ENCODE measurements around the gene PRDX5. TPM values are rescaled to one million over a fixed set of nuclear protein-coding genes. Genes with fewer than 3 reads are reported as not detected.

Gene PRDX5
- total and polyA plus RNA-seq, 2 donors (not counting 1 experiment from before 2014, with no cell fraction given), result 50.4 to 95.5 TPM

DNA sequence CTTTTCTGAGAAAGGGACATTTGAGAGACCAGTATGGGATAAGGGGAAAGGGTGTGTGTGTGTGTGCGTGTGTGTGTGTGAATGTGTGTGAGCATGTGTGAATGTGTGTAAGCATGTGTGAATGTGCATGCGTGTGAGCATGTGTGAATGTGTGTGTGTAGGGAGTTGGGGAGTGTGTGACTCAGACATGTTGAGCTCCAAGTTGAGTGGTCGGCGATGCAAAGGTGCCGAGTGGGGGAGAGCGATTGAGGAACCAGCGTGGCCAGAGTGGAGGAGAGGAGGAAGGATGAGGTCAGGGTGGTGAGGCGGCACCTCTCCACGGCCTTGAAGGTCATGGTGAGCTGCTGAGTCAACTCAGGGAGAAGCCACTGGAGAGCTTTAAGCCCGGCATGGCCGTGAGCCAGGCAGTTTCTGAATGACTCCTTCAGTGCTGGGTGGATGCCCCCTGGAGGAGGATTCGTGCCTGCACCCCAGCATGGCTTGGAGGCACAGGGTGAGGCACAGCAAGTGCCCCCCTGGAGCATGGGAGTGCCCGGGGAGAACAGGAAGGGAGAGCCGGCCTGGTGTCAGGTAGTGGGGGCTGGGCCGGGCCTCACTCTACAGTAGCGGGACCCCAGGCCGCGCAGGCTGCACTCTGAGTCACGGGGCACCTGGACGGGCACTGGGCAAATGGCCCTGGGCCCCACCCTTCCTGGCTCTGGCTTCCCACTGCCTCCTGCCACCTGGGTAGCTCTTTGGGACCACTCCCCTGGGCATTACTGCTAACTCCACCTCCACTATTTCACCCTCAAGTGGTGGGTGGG lies 13.8 kb downstream of the PRDX5 start:
- peak; percentile 69 for DNase-seq
- H3K79me2 ChIP-seq (ENCODE audit: control insufficient read depth, insufficient read depth, low read length), result peaks cover 11% of the 10 kb centered on the region
- 20% methylated on average over 19 of the region's 20 CpGs for WGBS (ENCODE audit: insufficient coverage)

More for the DNA sequence above, 13.8 kb downstream of the PRDX5 start:
- TF ChIP-seq EZH2 (IDR thresholded peaks at IDR 0.05; ENCODE audit: borderline replicate concordance, insufficient read depth, low read depth, low read length, poor library complexity, severe bottlenecking), result no peak
- TF ChIP-seq, protein P1, sequence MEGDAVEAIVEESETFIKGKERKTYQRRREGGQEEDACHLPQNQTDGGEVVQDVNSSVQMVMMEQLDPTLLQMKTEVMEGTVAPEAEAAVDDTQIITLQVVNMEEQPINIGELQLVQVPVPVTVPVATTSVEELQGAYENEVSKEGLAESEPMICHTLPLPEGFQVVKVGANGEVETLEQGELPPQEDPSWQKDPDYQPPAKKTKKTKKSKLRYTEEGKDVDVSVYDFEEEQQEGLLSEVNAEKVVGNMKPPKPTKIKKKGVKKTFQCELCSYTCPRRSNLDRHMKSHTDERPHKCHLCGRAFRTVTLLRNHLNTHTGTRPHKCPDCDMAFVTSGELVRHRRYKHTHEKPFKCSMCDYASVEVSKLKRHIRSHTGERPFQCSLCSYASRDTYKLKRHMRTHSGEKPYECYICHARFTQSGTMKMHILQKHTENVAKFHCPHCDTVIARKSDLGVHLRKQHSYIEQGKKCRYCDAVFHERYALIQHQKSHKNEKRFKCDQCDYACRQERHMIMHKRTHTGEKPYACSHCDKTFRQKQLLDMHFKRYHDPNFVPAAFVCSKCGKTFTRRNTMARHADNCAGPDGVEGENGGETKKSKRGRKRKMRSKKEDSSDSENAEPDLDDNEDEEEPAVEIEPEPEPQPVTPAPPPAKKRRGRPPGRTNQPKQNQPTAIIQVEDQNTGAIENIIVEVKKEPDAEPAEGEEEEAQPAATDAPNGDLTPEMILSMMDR (IDR thresholded peaks at IDR 0.05), result peak; percentile 66
- Histone ChIP-seq H3K27me3 (replicated peaks in 1 of 4; ENCODE audit: control extremely low read depth in 1 of 4, control insufficient read depth in 3 of 4, insufficient read depth in 4 of 4, low read length in 3 of 4) (no peaks in the 10 kb centered on the region), H3K27ac (ENCODE audit: low read length in 2 of 2) (no peak overlapping the region), H2AFZ (ENCODE audit: insufficient read depth, low read depth, low read length, poor library complexity, severe bottlenecking) (peak overlapping the region; percentile 44), H3K9ac (ENCODE audit: low read length) (no peak overlapping the region), H3K9me3 (ENCODE audit: control extremely low read depth in 1 of 3, control insufficient read depth in 2 of 3, insufficient read depth in 1 of 3, low read length in 2 of 3) (no peaks in the 10 kb centered on the region), H3K36me3 (replicated peaks in 1 of 2; ENCODE audit: control extremely low read depth in 1 of 2, control insufficient read depth in 1 of 2, extremely low read depth in 1 of 2, insufficient read depth in 2 of 2, low read length in 1 of 2) (no peaks in the 10 kb centered on the region), H3K4me3 (ENCODE audit: control extremely low read depth in 1 of 5, extremely low read depth in 1 of 5, insufficient read depth in 1 of 5, low read depth in 2 of 5, low read length in 4 of 5) (no peak overlapping the region), H3K4me2 (replicated peaks; ENCODE audit: low read depth, low read length, poor library complexity, severe bottlenecking) (peak overlapping the region; percentile 55), H4K20me1 (ENCODE audit: control insufficient read depth, insufficient read depth, low read length, poor library complexity, severe bottlenecking) (no peaks in the 10 kb centered on the region), H3K4me1 (ENCODE audit: control insufficient read depth in 2 of 2, insufficient read depth in 2 of 2, low read length in 2 of 2) (peaks cover 20 to 32% of the 10 kb centered on the region in 2 donors)
- no peaks in the 10 kb centered on the region for H3K27me3 Mint-ChIP-seq
- peak overlapping the region; percentile 57 for H3K27ac Mint-ChIP-seq
- ChIA-PET CTCF (interaction anchor here (0.6 to 5.2 kb wide), 13 partner anchors 10 to 430 kb away, joined by 3 to 47 read pairs (median 7); partner anchors contain the start of genes CATSPERZ, CCDC88B, ESRRA and PRDX5), POLR2A (interaction anchor here (1.7 to 1.9 kb wide), 2 partner anchors 9 to 14 kb away, joined by 8 to 16 read pairs; partner anchors contain the start of genes CCDC88B, PRDX5 and TRMT112)
- intact Hi-C loops (cut with micrococcal nuclease), result no loop called here
- ATAC-seq (ENCODE audit: low read depth), result peak; percentile 23
- H3K4me1 Mint-ChIP-seq, result peaks cover 34% of the 10 kb centered on the region
- no peaks in the 10 kb centered on the region for H3K9me3 Mint-ChIP-seq (ENCODE audit: insufficient read depth)
- peak overlapping the region; percentile 27 for H3K4me3 Mint-ChIP-seq

All from B cell (primary cell).